ENCODE data around the gene TUBGCP6. TPM values are rescaled to one million over a fixed set of nuclear protein-coding genes. Genes with fewer than 3 reads are reported as not detected.

The TUBGCP6 gene
- total and polyA plus RNA-seq, 2 donors (not counting 3 experiments of a cell fraction or from before 2014, with no cell fraction given) = 33.1 to 45.3 TPM

- no peak for FAIRE-seq
- Histone ChIP-seq H2AFZ (ENCODE audit: low read depth, low read length) (no peak overlapping the region), H3K27me3 (ENCODE audit: control insufficient read depth in 2 of 2, insufficient read depth in 2 of 2, low read length in 2 of 2) (no peaks in the 10 kb centered on the region), H3K9me1 (replicated peaks; ENCODE audit: control insufficient read depth, extremely low read depth, insufficient read depth, low read length) (no peaks in the 10 kb centered on the region), H3K9me3 (replicated peaks; ENCODE audit: control insufficient read depth, insufficient read depth, low read length) (no peaks in the 10 kb centered on the region), H3K27ac (ENCODE audit: insufficient read depth, low read depth, low read length) (no peak overlapping the region), H3K4me1 (ENCODE audit: control insufficient read depth, extremely low read depth, insufficient read depth, low read length) (peaks cover 13% of the 10 kb centered on the region), H3K4me3 (replicated peaks in 1 of 3; ENCODE audit: insufficient read depth in 1 of 3, low read depth in 1 of 3, low read length in 3 of 3) (no peak overlapping the region), H3K79me2 (ENCODE audit: control insufficient read depth, insufficient read depth, low read length) (no peaks in the 10 kb centered on the region), H4K20me1 (replicated peaks; ENCODE audit: control insufficient read depth, extremely low read depth, insufficient read depth, low read length) (no peaks in the 10 kb centered on the region), H3K9ac (replicated peaks; ENCODE audit: extremely low read depth, insufficient read depth, low read length) (no peak overlapping the region), H3K36me3 (ENCODE audit: control insufficient read depth in 2 of 2, extremely low read depth in 1 of 2, insufficient read depth in 2 of 2, low read length in 2 of 2) (no peaks in the 10 kb centered on the region), H3K4me2 (ENCODE audit: insufficient read depth, low read length) (no peak overlapping the region)
- intact Hi-C loops (cut with micrococcal nuclease) = no loop called here
- BruUV-seq (replicated peaks) = no TSS peak
- ChIA-PET POLR2A (no interaction called here), CTCF (interaction anchor here (0.9 kb wide), 1 partner anchor 26 kb away, joined by 4 read pairs; no protein-coding TSS in a partner anchor)
- dilution Hi-C loops (cut with MboI; ENCODE audit: extremely low pct_ligation_motif_present, low sequenced_read_pairs) = no loop called here
- no peak for TF ChIP-seq GATA2 (IDR thresholded peaks at IDR 0.05; ENCODE audit: insufficient read depth, insufficient read length, low read depth, low read length)
- TF ChIP-seq JUN (IDR thresholded peaks at IDR 0.05; ENCODE audit: borderline replicate concordance, insufficient read depth, insufficient read length, low read depth) = no peak
- no peak for TF ChIP-seq POLR2A (IDR thresholded peaks at IDR 0.05; ENCODE audit: low read depth, low read length)
- no peak for TF ChIP-seq MYC (IDR thresholded peaks at IDR 0.05; ENCODE audit: low read depth, low read length)
- no peak for TF ChIP-seq CTCF (IDR thresholded peaks at IDR 0.05; ENCODE audit: extremely low read depth in 1 of 2, insufficient read depth in 1 of 2, low read depth in 1 of 2, low read length in 2 of 2)
- no peak for TF ChIP-seq MAX (IDR thresholded peaks at IDR 0.05; ENCODE audit: insufficient read depth, insufficient read length)
- no peak for TF ChIP-seq EZH2 (IDR thresholded peaks at IDR 0.05; ENCODE audit: borderline replicate concordance, low read depth, low read length, severe bottlenecking)
- no peak for TF ChIP-seq FOS (IDR thresholded peaks at IDR 0.05; ENCODE audit: borderline replicate concordance, insufficient read depth, low read length)
- TF ChIP-seq POLR2AphosphoS5 (IDR thresholded peaks at IDR 0.05; ENCODE audit: insufficient read depth, low read depth, low read length) = no peak
- no peak for DNase-seq (ENCODE audit: low read depth, low spot score)
These were observed 63.9 kb downstream of the TUBGCP6 start for GRCh38 chr22:50180727-50181521.

All from endothelial cell of umbilical vein (primary cell).